K562 (cell line): Measurements from ENCODE around the gene TEX48. TPM values are rescaled to one million over a fixed set of nuclear protein-coding genes. Genes with fewer than 3 reads are reported as not detected.

ENCODE experiments used
- ATAC-seq: fragments of 200-7000 bp; cut with Tn5 transposase; 3 replicates; pipeline ENCODE4 v1.9.1; 2020; ENCODE audit warnings: moderate library complexity
- BruUV-seq: library from RNA; stranded (reverse); fragments of 400-500 nt; replicated peaks from 2 replicates; lab custom pipeline; 2021; lab: Mats Ljungman, UMichigan
- CTCF ChIA-PET: fragments of 300-600 bp; formaldehyde crosslinking; extraction: SDS; loops from one replicate; lab custom pipeline; 2021; ENCODE audit warnings: low intra/inter-chr PET ratio; lab: Yijun Ruan, JAX
- POLR2A ChIA-PET: fragments of 300-600, 350-650 bp; sonication (Branson Sonifier 250); formaldehyde crosslinking; extraction: SDS; loops from one replicate; lab custom pipeline; 2021; ENCODE audit warnings: antibody characterized with exemption, inconsistent platforms; lab: Yijun Ruan, JAX
- DNase-seq, 4 experiments: peaks; one replicate each; pipeline versions ENCODE4 v3.0.0 to v3.0.0-alpha.2; 2011 to 2018; ENCODE audit warnings: low spot score in 3 of 4, mixed read lengths in 3 of 4; ENCODE audit errors: extremely low read depth in 1 of 4
- FAIRE-seq: peaks from 2 replicates; lab custom pipeline; 2011; peaks lifted over from hg19 to GRCh38; lab: Jason Lieb, UNC
- H2AFZ ChIP-seq: 2 replicates; pipeline ENCODE4 v1.6.0; 2011; ENCODE audit warnings: low read depth, low read length, control low read depth, inconsistent platforms
- H3K27ac ChIP-seq: fragments of 200-600 bp; 3 replicates; pipeline ENCODE4 v1.8.0; 2011; ENCODE audit warnings: low read depth, mild to moderate bottlenecking, control low read depth, inconsistent platforms, low read length, moderate library complexity, mixed read lengths; ENCODE audit errors: extremely low read depth
- H3K27me3 ChIP-seq, 2 experiments: fragments of 300-600 bp in 1 of 2; 2 replicates in 1 of 2; 3 replicates in 1 of 2; pipeline versions ENCODE4 v1.6.0 to v1.8.0; 2011; ENCODE audit warnings: inconsistent platforms in 2 of 2, low read length in 2 of 2, mild to moderate bottlenecking in 1 of 2, mixed read lengths in 1 of 2, moderate library complexity in 1 of 2; ENCODE audit not compliant: control insufficient read depth in 2 of 2, insufficient read depth in 2 of 2
- H3K36me3 ChIP-seq: fragments of 300-600 bp; 3 replicates; pipeline ENCODE4 v1.8.0; 2011; ENCODE audit warnings: mild to moderate bottlenecking, low read length, inconsistent platforms; ENCODE audit not compliant: control insufficient read depth, insufficient read depth
- H3K4me1 ChIP-seq, 2 experiments: fragments of 200-600 bp in 1 of 2; replicated peaks in 1 of 2; 2 replicates in 1 of 2; 3 replicates in 1 of 2; pipeline versions ENCODE4 v1.5.1 to v1.8.0; 2011; ENCODE audit warnings: inconsistent platforms in 2 of 2, low read length in 2 of 2, mild to moderate bottlenecking in 1 of 2, mixed read lengths in 1 of 2, moderate library complexity in 1 of 2; ENCODE audit not compliant: control insufficient read depth in 2 of 2, insufficient read depth in 2 of 2
- H3K4me2 ChIP-seq: 2 replicates; pipeline ENCODE4 v1.6.1; 2011; ENCODE audit warnings: low read length, control low read depth, inconsistent platforms, mixed read lengths; ENCODE audit not compliant: insufficient read depth
- H3K4me3 ChIP-seq: fragments of 200-600 bp; sonication (generic), shearing (Covaris generic); 2 replicates; pipeline ENCODE4 v1.5.1; 2016; ENCODE audit warnings: control low read depth, inconsistent platforms
- H3K79me2 ChIP-seq: fragments of 200-600 bp; 3 replicates; pipeline ENCODE4 v1.8.0; 2011; ENCODE audit warnings: low read length, inconsistent platforms; ENCODE audit not compliant: control insufficient read depth, insufficient read depth
- H3K9ac ChIP-seq, 2 experiments: 2 replicates each; pipeline versions ENCODE4 v1.6.0 to v1.6.1; 2011; ENCODE audit warnings: low read depth in 2 of 2, low read length in 2 of 2, control low read depth in 1 of 2, inconsistent platforms in 1 of 2, mild to moderate bottlenecking in 1 of 2, mixed read lengths in 1 of 2; ENCODE audit not compliant: insufficient read depth in 1 of 2
- H3K9me1 ChIP-seq: one replicate; pipeline ENCODE4 v1.6.0; 2011; ENCODE audit warnings: inconsistent platforms, mild to moderate bottlenecking, low read length, moderate library complexity; ENCODE audit not compliant: control insufficient read depth, insufficient read depth
- H3K9me3 ChIP-seq: replicated peaks from 2 replicates; pipeline ENCODE4 v1.5.1; 2011; ENCODE audit warnings: low read depth, low read length, inconsistent platforms; ENCODE audit not compliant: control insufficient read depth, insufficient read depth
- H4K20me1 ChIP-seq: replicated peaks from 2 replicates; pipeline ENCODE4 v1.6.1; 2011; ENCODE audit warnings: low read length, inconsistent platforms, mixed read lengths; ENCODE audit not compliant: control insufficient read depth, insufficient read depth
- BCOR ChIP-seq: fragments of 450-650 bp; IDR thresholded peaks from 2 replicates; pipeline ENCODE4 v1.6.1; 2016
- CBFA2T2 ChIP-seq: fragments of 450-650 bp; conservative IDR thresholded peaks from 2 replicates; pipeline ENCODE4 v1.6.1; 2017; ENCODE audit warnings: mild to moderate bottlenecking
- CBFB ChIP-seq: sonication (generic); formaldehyde crosslinking; IDR thresholded peaks from 2 replicates; pipeline ENCODE4 v1.4.0; 2020; ENCODE audit warnings: mild to moderate bottlenecking, missing genetic modification reagents
- DEAF1 ChIP-seq: fragments of 450-650 bp; formaldehyde crosslinking; IDR thresholded peaks from 2 replicates; pipeline ENCODE4 v1.4.0; 2020; ENCODE audit warnings: mild to moderate bottlenecking, moderate library complexity
- GATAD2A ChIP-seq: fragments of 450-650 bp; IDR thresholded peaks from 2 replicates; pipeline ENCODE4 v1.6.1; 2017
- GATAD2B ChIP-seq: fragments of 450-650 bp; IDR thresholded peaks from 2 replicates; pipeline ENCODE4 v1.6.1; 2017; ENCODE audit warnings: mild to moderate bottlenecking, borderline replicate concordance
- HMGXB4 ChIP-seq: sonication (generic); formaldehyde crosslinking; IDR thresholded peaks from 2 replicates; pipeline ENCODE4 v1.8.1; 2023; ENCODE audit warnings: mild to moderate bottlenecking, missing genetic modification reagents
- PCBP1 ChIP-seq: fragments of 200-400 bp; formaldehyde crosslinking; IDR thresholded peaks from 2 replicates; pipeline ENCODE4 v1.6.1; 2018; ENCODE audit warnings: mild to moderate bottlenecking, low read depth, low read length; ENCODE audit not compliant: poor library complexity, severe bottlenecking
- POLR2A ChIP-seq: fragments of 450-650 bp; conservative IDR thresholded peaks from 2 replicates; pipeline ENCODE4 v1.6.1; 2016
- THRAP3 ChIP-seq: fragments of 450-650 bp; IDR thresholded peaks from 2 replicates; pipeline ENCODE4 v1.6.1; 2016; ENCODE audit warnings: mild to moderate bottlenecking, inconsistent platforms, borderline replicate concordance
- ZKSCAN3 ChIP-seq: fragments of 250-450 bp; sonication (Bioruptor Pico); IDR thresholded peaks from 2 replicates; pipeline ENCODE4 v1.4.0; 2020
- ZNF121 ChIP-seq: sonication (generic); formaldehyde crosslinking; conservative IDR thresholded peaks from 2 replicates; pipeline ENCODE4 v1.8.0; 2022; ENCODE audit warnings: missing genetic modification reagents
- ZNF134 ChIP-seq: fragments of 250-450 bp; sonication (Bioruptor Pico); conservative IDR thresholded peaks from 2 replicates; pipeline ENCODE4 v1.4.0; 2020
- ZNF354B ChIP-seq: fragments of 250-450 bp; sonication (Bioruptor Pico); IDR thresholded peaks from 2 replicates; pipeline ENCODE4 v1.4.0; 2020
- ZNF592 ChIP-seq: fragments of 450-650 bp; IDR thresholded peaks from 2 replicates; pipeline ENCODE4 v1.6.1; 2017; ENCODE audit warnings: antibody characterized with exemption, mild to moderate bottlenecking
- WGBS: fragments of 100-300 bp; shearing (Covaris generic); methylation state at CpG from one replicate; pipeline ENCODE4 v1.1.6; 2016; ENCODE audit warnings: low coverage, mixed read lengths; ENCODE audit not compliant: insufficient coverage; ENCODE audit errors: missing lambda C conversion rate; 5-methylcytosine and 5-hydroxymethylcytosine counted together
- in situ Hi-C: fragments of 300-500 bp; cut with MboI; formaldehyde crosslinking; loops from 4 replicates; pipeline ENCODE4 v1.15.0; 2018; ENCODE audit warnings: inconsistent platforms, mixed read lengths
- intact Hi-C: fragments of 100-400 bp; cut with micrococcal nuclease; formaldehyde crosslinking; loops from 2 replicates; pipeline ENCODE4 v1.14.2; 2022
- polyA plus RNA-seq, 8 experiments: library from polyadenylated mRNA; depleted of rRNA in 4 of 8; stranded (reverse) in 5 of 8; unstranded in 3 of 8; fragments of >200 nt; fragmentation: Nextera tagmentation in 2 of 8; fragmentation: Illumina TruSeq in 1 of 8; extraction: Ambion mirVana in 2 of 8; extraction: Trizol in 1 of 8; gene quantifications; 2 replicates each; pipeline versions ENCODE4 v1.2.1 to v1.2.3, GENCODE V29; 2011 to 2014; ENCODE audit warnings: inconsistent platforms in 1 of 8, missing spikeins in 1 of 8
- total RNA-seq, 7 experiments: library from RNA; depleted of rRNA in 6 of 7; stranded (reverse); fragments of >200 nt in 6 of 7; fragmentation: Illumina TruSeq in 2 of 7; extraction: Trizol in 2 of 7; gene quantifications; 2 replicates each; pipeline versions ENCODE4 v1.2.1 to v1.2.3, GENCODE V29; 2011 to 2021; ENCODE audit warnings: low replicate concordance in 1 of 7

Gene TEX48
- total and polyA plus RNA-seq, 9 of the 15 experiments (the other 6 are each of a cell fraction or from before 2014, with no cell fraction given), result not detected

GRCh38 chr9:114621561-114621960 lies 60.4 kb downstream of the TEX48 start:
- Histone ChIP-seq H3K9me1 (no peaks in the 10 kb centered on the region), H3K4me3 (no peak overlapping the region), H3K4me1 (peaks cover 5 to 6% of the 10 kb centered on the region in 2 experiments), H3K27ac (no peak overlapping the region), H3K36me3 (peaks cover 31% of the 10 kb centered on the region; the same call in 2 of the 3 replicates), H4K20me1 (no peaks in the 10 kb centered on the region), H3K27me3 (no peaks in the 10 kb centered on the region), H3K79me2 (peaks cover 3% of the 10 kb centered on the region; the same call in 1 of the 3 replicates), H3K9ac (no peak overlapping the region), H3K4me2 (no peak overlapping the region), H3K9me3 (peaks cover 7% of the 10 kb centered on the region), H2AFZ (no peak overlapping the region)
- 77% methylated on average over 7 of the region's 7 CpGs for WGBS
- intact Hi-C loops, result no loop called here
- ChIA-PET CTCF (no interaction called here), POLR2A (interaction anchor here (1.0 kb wide), 1 partner anchor 8 kb away, joined by 3 read pairs; no protein-coding TSS in a partner anchor)
- BruUV-seq, result no TSS peak
- FAIRE-seq (no peak), DNase-seq (no peak), ATAC-seq (no peak)
- in situ Hi-C loops, result no loop called here
- TF ChIP-seq ZNF592 (no peak), ZNF354B (CRISPR knock-in tag) (no peak), ZKSCAN3 (CRISPR knock-in tag) (no peak), ZNF134 (CRISPR knock-in tag) (no peak), GATAD2A (no peak), HMGXB4 (no peak), PCBP1 (no peak), POLR2A (no peak), CBFA2T2 (no peak), GATAD2B (no peak), BCOR (no peak), THRAP3 (no peak), DEAF1 (CRISPR knock-in tag) (no peak), ZNF121 (CRISPR knock-in tag) (no peak), CBFB (CRISPR knock-in tag) (no peak)
